Measurements from ENCODE around the gene NSMCE1. TPM values are rescaled to one million over a fixed set of nuclear protein-coding genes. Genes with fewer than 3 reads are reported as not detected.

The NSMCE1 gene
- total and polyA plus RNA-seq, 2 donors (not counting 1 experiment from before 2014, with no cell fraction given) = 29.0 to 61.9 TPM

- H2AFZ ChIP-seq (ENCODE audit: insufficient read depth, low read depth, low read length, poor library complexity, severe bottlenecking) = no peak overlapping the region
- ChIA-PET POLR2A (no interaction called here), CTCF (no interaction called here)
- Mint-ChIP-seq H3K27me3 (no peaks in the 10 kb centered on the region), H3K4me1 (peaks cover 50% of the 10 kb centered on the region), H3K4me3 (no peak overlapping the region), H3K9me3 (ENCODE audit: insufficient read depth) (peaks cover 2% of the 10 kb centered on the region), H3K27ac (peak overlapping the region; percentile 60)
- TF ChIP-seq EZH2 (IDR thresholded peaks at IDR 0.05; ENCODE audit: borderline replicate concordance, insufficient read depth, low read depth, low read length, poor library complexity, severe bottlenecking) = no peak
- TF ChIP-seq, protein P1, sequence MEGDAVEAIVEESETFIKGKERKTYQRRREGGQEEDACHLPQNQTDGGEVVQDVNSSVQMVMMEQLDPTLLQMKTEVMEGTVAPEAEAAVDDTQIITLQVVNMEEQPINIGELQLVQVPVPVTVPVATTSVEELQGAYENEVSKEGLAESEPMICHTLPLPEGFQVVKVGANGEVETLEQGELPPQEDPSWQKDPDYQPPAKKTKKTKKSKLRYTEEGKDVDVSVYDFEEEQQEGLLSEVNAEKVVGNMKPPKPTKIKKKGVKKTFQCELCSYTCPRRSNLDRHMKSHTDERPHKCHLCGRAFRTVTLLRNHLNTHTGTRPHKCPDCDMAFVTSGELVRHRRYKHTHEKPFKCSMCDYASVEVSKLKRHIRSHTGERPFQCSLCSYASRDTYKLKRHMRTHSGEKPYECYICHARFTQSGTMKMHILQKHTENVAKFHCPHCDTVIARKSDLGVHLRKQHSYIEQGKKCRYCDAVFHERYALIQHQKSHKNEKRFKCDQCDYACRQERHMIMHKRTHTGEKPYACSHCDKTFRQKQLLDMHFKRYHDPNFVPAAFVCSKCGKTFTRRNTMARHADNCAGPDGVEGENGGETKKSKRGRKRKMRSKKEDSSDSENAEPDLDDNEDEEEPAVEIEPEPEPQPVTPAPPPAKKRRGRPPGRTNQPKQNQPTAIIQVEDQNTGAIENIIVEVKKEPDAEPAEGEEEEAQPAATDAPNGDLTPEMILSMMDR (IDR thresholded peaks at IDR 0.05) = no peak
- no peaks in the 10 kb centered on the region for H3K27me3 ChIP-seq (replicated peaks in 1 of 4; ENCODE audit: control extremely low read depth in 1 of 4, control insufficient read depth in 3 of 4, insufficient read depth in 4 of 4, low read length in 3 of 4)
- WGBS (ENCODE audit: insufficient coverage) = 100% methylated on average over 1 of the region's 4 CpGs
- peaks cover 2% of the 10 kb centered on the region in 2 experiments for H3K36me3 ChIP-seq (replicated peaks in 1 of 2; ENCODE audit: control extremely low read depth in 1 of 2, control insufficient read depth in 1 of 2, extremely low read depth in 1 of 2, insufficient read depth in 2 of 2, low read length in 1 of 2)
- H3K79me2 ChIP-seq (ENCODE audit: control insufficient read depth, insufficient read depth, low read length) = peaks cover 68% of the 10 kb centered on the region
- ATAC-seq (ENCODE audit: low read depth) = no peak
- intact Hi-C loops (cut with micrococcal nuclease) = no loop called here
- no peaks in the 10 kb centered on the region for H4K20me1 ChIP-seq (ENCODE audit: control insufficient read depth, insufficient read depth, low read length, poor library complexity, severe bottlenecking)
- H3K4me3 ChIP-seq (ENCODE audit: control extremely low read depth in 1 of 5, extremely low read depth in 1 of 5, insufficient read depth in 1 of 5, low read depth in 2 of 5, low read length in 4 of 5) = no peak overlapping the region
- peaks cover 27 to 30% of the 10 kb centered on the region in 2 donors for H3K4me1 ChIP-seq (ENCODE audit: control insufficient read depth in 2 of 2, insufficient read depth in 2 of 2, low read length in 2 of 2)
- DNase-seq = no peak
- H3K27ac ChIP-seq (ENCODE audit: low read length in 2 of 2) = no peak overlapping the region
- H3K9me3 ChIP-seq (ENCODE audit: control extremely low read depth in 1 of 3, control insufficient read depth in 2 of 3, insufficient read depth in 1 of 3, low read length in 2 of 3) = peaks cover 0 to 7% (median 0%) of the 10 kb centered on the region in 3 donors
- H3K9ac ChIP-seq (ENCODE audit: low read length) = no peak overlapping the region
- H3K4me2 ChIP-seq (replicated peaks; ENCODE audit: low read depth, low read length, poor library complexity, severe bottlenecking) = no peak overlapping the region
Measured at GRCh38 chr16:27246439-27246838, 22.1 kb downstream of the NSMCE1 start.

GRCh38 chr16:27245276-27246172 lies 23.0 kb downstream of the NSMCE1 start:
- H3K27ac Mint-ChIP-seq = peak overlapping the region; percentile 46
- ATAC-seq (ENCODE audit: low read depth) = no peak

More at GRCh38 chr16:27245276-27246172, 23.0 kb downstream of the NSMCE1 start:
- no peak for TF ChIP-seq EZH2 (IDR thresholded peaks at IDR 0.05; ENCODE audit: borderline replicate concordance, insufficient read depth, low read depth, low read length, poor library complexity, severe bottlenecking)
- TF ChIP-seq, protein P1 (IDR thresholded peaks at IDR 0.05) = no peak
- Histone ChIP-seq H3K4me3 (ENCODE audit: control extremely low read depth in 1 of 5, extremely low read depth in 1 of 5, insufficient read depth in 1 of 5, low read depth in 2 of 5, low read length in 4 of 5) (no peak overlapping the region), H3K9ac (ENCODE audit: low read length) (no peak overlapping the region), H4K20me1 (ENCODE audit: control insufficient read depth, insufficient read depth, low read length, poor library complexity, severe bottlenecking) (no peaks in the 10 kb centered on the region), H3K36me3 (replicated peaks in 1 of 2; ENCODE audit: control extremely low read depth in 1 of 2, control insufficient read depth in 1 of 2, extremely low read depth in 1 of 2, insufficient read depth in 2 of 2, low read length in 1 of 2) (peaks cover 2 to 10% of the 10 kb centered on the region in 2 experiments), H2AFZ (ENCODE audit: insufficient read depth, low read depth, low read length, poor library complexity, severe bottlenecking) (no peak overlapping the region), H3K27me3 (replicated peaks in 1 of 4; ENCODE audit: control extremely low read depth in 1 of 4, control insufficient read depth in 3 of 4, insufficient read depth in 4 of 4, low read length in 3 of 4) (no peaks in the 10 kb centered on the region), H3K79me2 (ENCODE audit: control insufficient read depth, insufficient read depth, low read length) (peaks cover 71% of the 10 kb centered on the region), H3K4me1 (ENCODE audit: control insufficient read depth in 2 of 2, insufficient read depth in 2 of 2, low read length in 2 of 2) (peaks cover 27 to 30% of the 10 kb centered on the region in 2 donors), H3K4me2 (replicated peaks; ENCODE audit: low read depth, low read length, poor library complexity, severe bottlenecking) (no peak overlapping the region), H3K27ac (ENCODE audit: low read length in 2 of 2) (no peak overlapping the region), H3K9me3 (ENCODE audit: control extremely low read depth in 1 of 3, control insufficient read depth in 2 of 3, insufficient read depth in 1 of 3, low read length in 2 of 3) (peaks cover 0 to 7% (median 0%) of the 10 kb centered on the region in 3 donors)
- intact Hi-C loops (cut with micrococcal nuclease) = no loop called here
- Mint-ChIP-seq H3K4me3 (no peak overlapping the region), H3K27me3 (no peaks in the 10 kb centered on the region), H3K9me3 (ENCODE audit: insufficient read depth) (peaks cover 2% of the 10 kb centered on the region), H3K4me1 (peaks cover 49% of the 10 kb centered on the region)
- WGBS (ENCODE audit: insufficient coverage) = 95% methylated on average over 12 of the region's 19 CpGs
- CTCF ChIA-PET = interaction anchor here (1.2 to 2.8 kb wide), 3 partner anchors 9 to 13 kb away, joined by 3 to 16 read pairs (median 4); no protein-coding TSS in a partner anchor
- no peak for DNase-seq
- POLR2A ChIA-PET = no interaction called here

Data from B cell (primary cell).